Measurements from ENCODE around the gene ADAMTSL3. TPM values are rescaled to one million over a fixed set of nuclear protein-coding genes. Genes with fewer than 3 reads are reported as not detected.

The ADAMTSL3 gene
- total RNA-seq, 1 donor from 2014 or later, result 0.64 TPM

GRCh38 chr15:83714939-83715628 is 61.2 kb downstream of the ADAMTSL3 start:
- Mint-ChIP-seq H3K27ac (ENCODE audit: unreplicated experiment) (no peak overlapping the region), H3K36me3 (ENCODE audit: low read depth, unreplicated experiment) (no peaks in the 10 kb centered on the region), H3K4me3 (ENCODE audit: unreplicated experiment) (no peak overlapping the region), H3K9me3 (ENCODE audit: unreplicated experiment) (no peaks in the 10 kb centered on the region), H3K4me1 (ENCODE audit: unreplicated experiment) (no peaks in the 10 kb centered on the region), H3K27me3 (ENCODE audit: unreplicated experiment) (peaks cover 2% of the 10 kb centered on the region)
- DNase-seq (ENCODE audit: low spot score), result no peak
- no peak for TF ChIP-seq CTCF (IDR thresholded peaks at IDR 0.05; ENCODE audit: unreplicated experiment)

GRCh38 chr15:83716605-83717004 is 62.7 kb downstream of the ADAMTSL3 start:
- H3K27ac Mint-ChIP-seq (ENCODE audit: unreplicated experiment), result no peak overlapping the region
- no peak overlapping the region for H3K4me3 Mint-ChIP-seq (ENCODE audit: unreplicated experiment)
- no peak for DNase-seq (ENCODE audit: low spot score)
- no peak for TF ChIP-seq CTCF (IDR thresholded peaks at IDR 0.05; ENCODE audit: unreplicated experiment)
- no peaks in the 10 kb centered on the region for H3K36me3 Mint-ChIP-seq (ENCODE audit: low read depth, unreplicated experiment)
- H3K4me1 Mint-ChIP-seq (ENCODE audit: unreplicated experiment), result no peaks in the 10 kb centered on the region
- H3K27me3 Mint-ChIP-seq (ENCODE audit: unreplicated experiment), result peaks cover 2% of the 10 kb centered on the region
- H3K9me3 Mint-ChIP-seq (ENCODE audit: unreplicated experiment), result no peaks in the 10 kb centered on the region

- no peak for TF ChIP-seq CTCF (IDR thresholded peaks at IDR 0.05; ENCODE audit: unreplicated experiment)
- H3K27ac Mint-ChIP-seq (ENCODE audit: unreplicated experiment), result no peak overlapping the region
- no peaks in the 10 kb centered on the region for H3K9me3 Mint-ChIP-seq (ENCODE audit: unreplicated experiment)
- H3K27me3 Mint-ChIP-seq (ENCODE audit: unreplicated experiment), result peaks cover 2% of the 10 kb centered on the region
- H3K4me3 Mint-ChIP-seq (ENCODE audit: unreplicated experiment), result no peak overlapping the region
- no peaks in the 10 kb centered on the region for H3K4me1 Mint-ChIP-seq (ENCODE audit: unreplicated experiment)
- DNase-seq (ENCODE audit: low spot score), result no peak
- H3K36me3 Mint-ChIP-seq (ENCODE audit: low read depth, unreplicated experiment), result no peaks in the 10 kb centered on the region
Observed at GRCh38 chr15:83717010-83717409, 63.1 kb downstream of the ADAMTSL3 start.

- Mint-ChIP-seq H3K27ac (ENCODE audit: unreplicated experiment) (no peak overlapping the region), H3K36me3 (ENCODE audit: low read depth, unreplicated experiment) (no peaks in the 10 kb centered on the region), H3K4me3 (ENCODE audit: unreplicated experiment) (no peak overlapping the region), H3K4me1 (ENCODE audit: unreplicated experiment) (no peaks in the 10 kb centered on the region), H3K27me3 (ENCODE audit: unreplicated experiment) (no peaks in the 10 kb centered on the region), H3K9me3 (ENCODE audit: unreplicated experiment) (no peaks in the 10 kb centered on the region)
- no peak for TF ChIP-seq CTCF (IDR thresholded peaks at IDR 0.05; ENCODE audit: unreplicated experiment)
- no peak for DNase-seq (ENCODE audit: low spot score)
Observed at GRCh38 chr15:83720468-83720867, 66.5 kb downstream of the ADAMTSL3 start.

- no peak for TF ChIP-seq CTCF (IDR thresholded peaks at IDR 0.05; ENCODE audit: unreplicated experiment)
- no peak overlapping the region for H3K4me3 Mint-ChIP-seq (ENCODE audit: unreplicated experiment)
- no peak overlapping the region for H3K27ac Mint-ChIP-seq (ENCODE audit: unreplicated experiment)
- no peaks in the 10 kb centered on the region for H3K36me3 Mint-ChIP-seq (ENCODE audit: low read depth, unreplicated experiment)
- no peaks in the 10 kb centered on the region for H3K4me1 Mint-ChIP-seq (ENCODE audit: unreplicated experiment)
- no peaks in the 10 kb centered on the region for H3K27me3 Mint-ChIP-seq (ENCODE audit: unreplicated experiment)
- no peak for DNase-seq (ENCODE audit: low spot score)
- no peaks in the 10 kb centered on the region for H3K9me3 Mint-ChIP-seq (ENCODE audit: unreplicated experiment)
Observed at GRCh38 chr15:83721031-83721430, 67.1 kb downstream of the ADAMTSL3 start.
